GM23338 (cell line): Measurements from ENCODE around the gene SPINK14. TPM values are rescaled to one million over a fixed set of nuclear protein-coding genes. Genes with fewer than 3 reads are reported as not detected.

Experiments
- ATAC-seq: fragments of 200-7000 bp; cut with Tn5 transposase; 3 replicates; pipeline ENCODE4 v1.9.1; 2020
- DNase-seq: peaks from one replicate; pipeline ENCODE4 v3.0.0-alpha.2; 2015; ENCODE audit warnings: low spot score
- H2AFZ ChIP-seq: fragments of 200-600 bp; sonication (generic); 2 replicates; pipeline ENCODE4 v1.8.0; 2016; ENCODE audit warnings: antibody characterized with exemption, mild to moderate bottlenecking, moderate library complexity
- H3F3A ChIP-seq: fragments of 200-600 bp; sonication (generic); replicated peaks from 2 replicates; pipeline ENCODE4 v1.8.0; 2017; ENCODE audit warnings: antibody characterized with exemption, mixed run types, low read depth
- H3K27ac ChIP-seq: fragments of 200-600 bp; sonication (generic); 2 replicates; pipeline ENCODE4 v1.6.1; 2016; ENCODE audit warnings: low read depth
- H3K27me3 ChIP-seq: fragments of 200-600 bp; sonication (generic); 2 replicates; pipeline ENCODE4 v1.8.0; 2016; ENCODE audit warnings: mild to moderate bottlenecking, mixed run types, moderate library complexity; ENCODE audit not compliant: insufficient read depth
- H3K36me3 ChIP-seq: fragments of 200-600 bp; sonication (generic); 2 replicates; pipeline ENCODE4 v1.8.0; 2016; ENCODE audit warnings: mild to moderate bottlenecking; ENCODE audit not compliant: insufficient read depth
- H3K4me1 ChIP-seq: fragments of 200-600 bp; sonication (generic); 2 replicates; pipeline ENCODE4 v1.8.0; 2016; ENCODE audit warnings: mild to moderate bottlenecking, moderate library complexity; ENCODE audit not compliant: insufficient read depth
- H3K4me2 ChIP-seq: fragments of 200-600 bp; sonication (generic); 2 replicates; pipeline ENCODE4 v1.7.1; 2017; ENCODE audit warnings: mixed run types
- H3K4me3 ChIP-seq: fragments of 200-600 bp; sonication (generic); 2 replicates; pipeline ENCODE4 v1.6.1; 2016; ENCODE audit warnings: mixed run types
- H3K79me2 ChIP-seq: fragments of 200-600 bp; sonication (generic); replicated peaks from 2 replicates; pipeline ENCODE4 v1.8.0; 2017; ENCODE audit warnings: mild to moderate bottlenecking; ENCODE audit not compliant: insufficient read depth
- H3K9me2 ChIP-seq: fragments of 200-600 bp; sonication (generic); 2 replicates; pipeline ENCODE4 v1.8.0; 2017; ENCODE audit not compliant: insufficient read depth
- H4K20me1 ChIP-seq: fragments of 200-600 bp; sonication (generic); replicated peaks from 2 replicates; pipeline ENCODE4 v1.8.0; 2017; ENCODE audit warnings: mild to moderate bottlenecking; ENCODE audit not compliant: insufficient read depth
- H3K27ac Mint-ChIP-seq: 2 replicates; pipeline ENCODE4 v1.8.0; 2020; ENCODE audit warnings: inconsistent platforms, mild to moderate bottlenecking, moderate library complexity, mixed read lengths
- H3K27me3 Mint-ChIP-seq: 3 replicates; pipeline ENCODE4 v1.8.0; 2022; ENCODE audit warnings: low read depth, mild to moderate bottlenecking, moderate library complexity, mixed read lengths, inconsistent platforms; ENCODE audit not compliant: insufficient read depth, poor library complexity
- H3K36me3 Mint-ChIP-seq: 3 replicates; pipeline ENCODE4 v1.8.0; 2021; ENCODE audit warnings: low read depth, mild to moderate bottlenecking, inconsistent platforms, moderate library complexity, mixed read lengths
- H3K4me1 Mint-ChIP-seq: 3 replicates; pipeline ENCODE4 v1.8.0; 2020; ENCODE audit warnings: mild to moderate bottlenecking, inconsistent platforms, mixed read lengths
- H3K4me3 Mint-ChIP-seq: 3 replicates; pipeline ENCODE4 v1.8.0; 2021; ENCODE audit warnings: moderate library complexity, mild to moderate bottlenecking, inconsistent platforms, mixed read lengths
- H3K9me3 Mint-ChIP-seq: 3 replicates; pipeline ENCODE4 v1.8.0; 2020; ENCODE audit warnings: moderate library complexity, mild to moderate bottlenecking, inconsistent platforms, mixed read lengths
- CREB1 ChIP-seq: fragments of 250-450 bp; sonication (Bioruptor Pico); IDR thresholded peaks from 2 replicates; pipeline ENCODE4 v1.5.0; 2020; ENCODE audit warnings: low read depth, mild to moderate bottlenecking, moderate library complexity
- EZH2phosphoT487 ChIP-seq: fragments of 200-600 bp; sonication (generic); IDR thresholded peaks from one replicate; pipeline ENCODE4 v1.8.1; 2018; ENCODE audit warnings: antibody characterized with exemption; ENCODE audit not compliant: unreplicated experiment
- NANOG ChIP-seq: IDR thresholded peaks from 2 replicates; pipeline ENCODE4 v1.6.1; 2016; ENCODE audit warnings: antibody characterized with exemption, borderline replicate concordance
- POLR2AphosphoS5 ChIP-seq: IDR thresholded peaks from 2 replicates; pipeline ENCODE4 v1.6.1; 2016; ENCODE audit warnings: antibody characterized with exemption, low read depth
- ZNF114 ChIP-seq: fragments of 250-450 bp; sonication (Bioruptor Pico); IDR thresholded peaks from 2 replicates; pipeline ENCODE4 v1.5.0; 2020; ENCODE audit warnings: mild to moderate bottlenecking, moderate library complexity
- polyA plus RNA-seq: library from polyadenylated mRNA; unstranded; fragments of >200 nt; fragmentation: Nextera tagmentation; extraction: Ambion mirVana; gene quantifications from 2 replicates; pipeline ENCODE4 v1.2.1, GENCODE V29; 2016
- total RNA-seq: library from RNA; depleted of rRNA; stranded (reverse); fragments of >200 nt; shearing (Covaris generic); gene quantifications from 2 replicates; pipeline ENCODE4 v1.2.3, GENCODE V29; 2014
- TF ChIP-seq, protein P1 (sequence below): fragments of 250-450 bp; sonication (Bioruptor Pico); IDR thresholded peaks from 2 replicates; pipeline ENCODE4 v1.5.0; 2020; ENCODE audit warnings: mild to moderate bottlenecking, moderate library complexity
- TF ChIP-seq, protein P2 (sequence below): IDR thresholded peaks from one replicate; pipeline ENCODE4 v1.6.1; 2018; ENCODE audit warnings: antibody characterized with exemption; ENCODE audit not compliant: unreplicated experiment

The SPINK14 gene
- total and polyA plus RNA-seq, 2 experiments from 2014 or later = not detected

- TF ChIP-seq, protein P1, sequence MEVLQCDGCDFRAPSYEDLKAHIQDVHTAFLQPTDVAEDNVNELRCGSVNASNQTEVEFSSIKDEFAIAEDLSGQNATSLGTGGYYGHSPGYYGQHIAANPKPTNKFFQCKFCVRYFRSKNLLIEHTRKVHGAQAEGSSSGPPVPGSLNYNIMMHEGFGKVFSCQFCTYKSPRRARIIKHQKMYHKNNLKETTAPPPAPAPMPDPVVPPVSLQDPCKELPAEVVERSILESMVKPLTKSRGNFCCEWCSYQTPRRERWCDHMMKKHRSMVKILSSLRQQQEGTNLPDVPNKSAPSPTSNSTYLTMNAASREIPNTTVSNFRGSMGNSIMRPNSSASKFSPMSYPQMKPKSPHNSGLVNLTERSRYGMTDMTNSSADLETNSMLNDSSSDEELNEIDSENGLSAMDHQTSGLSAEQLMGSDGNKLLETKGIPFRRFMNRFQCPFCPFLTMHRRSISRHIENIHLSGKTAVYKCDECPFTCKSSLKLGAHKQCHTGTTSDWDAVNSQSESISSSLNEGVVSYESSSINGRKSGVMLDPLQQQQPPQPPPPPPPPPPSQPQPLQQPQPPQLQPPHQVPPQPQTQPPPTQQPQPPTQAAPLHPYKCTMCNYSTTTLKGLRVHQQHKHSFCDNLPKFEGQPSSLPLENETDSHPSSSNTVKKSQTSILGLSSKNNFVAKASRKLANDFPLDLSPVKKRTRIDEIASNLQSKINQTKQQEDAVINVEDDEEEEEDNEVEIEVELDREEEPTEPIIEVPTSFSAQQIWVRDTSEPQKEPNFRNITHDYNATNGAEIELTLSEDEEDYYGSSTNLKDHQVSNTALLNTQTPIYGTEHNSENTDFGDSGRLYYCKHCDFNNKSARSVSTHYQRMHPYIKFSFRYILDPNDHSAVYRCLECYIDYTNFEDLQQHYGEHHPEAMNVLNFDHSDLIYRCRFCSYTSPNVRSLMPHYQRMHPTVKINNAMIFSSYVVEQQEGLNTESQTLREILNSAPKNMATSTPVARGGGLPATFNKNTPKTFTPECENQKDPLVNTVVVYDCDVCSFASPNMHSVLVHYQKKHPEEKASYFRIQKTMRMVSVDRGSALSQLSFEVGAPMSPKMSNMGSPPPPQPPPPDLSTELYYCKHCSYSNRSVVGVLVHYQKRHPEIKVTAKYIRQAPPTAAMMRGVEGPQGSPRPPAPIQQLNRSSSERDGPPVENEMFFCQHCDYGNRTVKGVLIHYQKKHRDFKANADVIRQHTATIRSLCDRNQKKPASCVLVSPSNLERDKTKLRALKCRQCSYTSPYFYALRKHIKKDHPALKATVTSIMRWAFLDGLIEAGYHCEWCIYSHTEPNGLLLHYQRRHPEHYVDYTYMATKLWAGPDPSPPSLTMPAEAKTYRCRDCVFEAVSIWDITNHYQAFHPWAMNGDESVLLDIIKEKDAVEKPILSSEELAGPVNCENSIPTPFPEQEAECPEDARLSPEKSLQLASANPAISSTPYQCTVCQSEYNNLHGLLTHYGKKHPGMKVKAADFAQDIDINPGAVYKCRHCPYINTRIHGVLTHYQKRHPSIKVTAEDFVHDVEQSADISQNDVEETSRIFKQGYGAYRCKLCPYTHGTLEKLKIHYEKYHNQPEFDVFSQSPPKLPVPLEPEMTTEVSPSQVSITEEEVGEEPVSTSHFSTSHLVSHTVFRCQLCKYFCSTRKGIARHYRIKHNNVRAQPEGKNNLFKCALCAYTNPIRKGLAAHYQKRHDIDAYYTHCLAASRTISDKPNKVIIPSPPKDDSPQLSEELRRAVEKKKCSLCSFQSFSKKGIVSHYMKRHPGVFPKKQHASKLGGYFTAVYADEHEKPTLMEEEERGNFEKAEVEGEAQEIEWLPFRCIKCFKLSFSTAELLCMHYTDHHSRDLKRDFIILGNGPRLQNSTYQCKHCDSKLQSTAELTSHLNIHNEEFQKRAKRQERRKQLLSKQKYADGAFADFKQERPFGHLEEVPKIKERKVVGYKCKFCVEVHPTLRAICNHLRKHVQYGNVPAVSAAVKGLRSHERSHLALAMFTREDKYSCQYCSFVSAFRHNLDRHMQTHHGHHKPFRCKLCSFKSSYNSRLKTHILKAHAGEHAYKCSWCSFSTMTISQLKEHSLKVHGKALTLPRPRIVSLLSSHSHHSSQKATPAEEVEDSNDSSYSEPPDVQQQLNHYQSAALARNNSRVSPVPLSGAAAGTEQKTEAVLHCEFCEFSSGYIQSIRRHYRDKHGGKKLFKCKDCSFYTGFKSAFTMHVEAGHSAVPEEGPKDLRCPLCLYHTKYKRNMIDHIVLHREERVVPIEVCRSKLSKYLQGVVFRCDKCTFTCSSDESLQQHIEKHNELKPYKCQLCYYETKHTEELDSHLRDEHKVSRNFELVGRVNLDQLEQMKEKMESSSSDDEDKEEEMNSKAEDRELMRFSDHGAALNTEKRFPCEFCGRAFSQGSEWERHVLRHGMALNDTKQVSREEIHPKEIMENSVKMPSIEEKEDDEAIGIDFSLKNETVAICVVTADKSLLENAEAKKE (CRISPR knock-in tag) = no peak
- TF ChIP-seq POLR2AphosphoS5 = no peak
- no peak for TF ChIP-seq NANOG
- TF ChIP-seq EZH2phosphoT487 = no peak
- no peak for TF ChIP-seq ZNF114
- no peak for TF ChIP-seq CREB1 (CRISPR knock-in tag)
Observed at GRCh38 chr5:148214665-148215185, 46.4 kb downstream of the SPINK14 start (continued).

GRCh38 chr5:148221508-148221907 is 53.2 kb downstream of the SPINK14 start:
- Histone ChIP-seq H3K4me2 (no peak overlapping the region), H3K27me3 (no peaks in the 10 kb centered on the region), H2AFZ (no peak overlapping the region), H3K79me2 (no peaks in the 10 kb centered on the region), H3K4me1 (no peaks in the 10 kb centered on the region), H3K9me2 (0 out of 2 replicates have a peak, but pooled peaks cover 6% of the 10 kb centered on the region), H4K20me1 (no peaks in the 10 kb centered on the region), H3K27ac (no peak overlapping the region), H3K4me3 (no peak overlapping the region), H3F3A (no peaks in the 10 kb centered on the region), H3K36me3 (no peaks in the 10 kb centered on the region)
- Mint-ChIP-seq H3K4me1 (no peaks in the 10 kb centered on the region), H3K9me3 (no peaks in the 10 kb centered on the region), H3K27me3 (no peaks in the 10 kb centered on the region), H3K4me3 (no peak overlapping the region), H3K27ac (no peak overlapping the region; the same call in 1 of the 2 replicates), H3K36me3 (no peaks in the 10 kb centered on the region)
- ATAC-seq (peak; percentile 62), DNase-seq (peak; percentile 7)
- no peak for TF ChIP-seq CREB1 (CRISPR knock-in tag)
- TF ChIP-seq, protein P2, sequence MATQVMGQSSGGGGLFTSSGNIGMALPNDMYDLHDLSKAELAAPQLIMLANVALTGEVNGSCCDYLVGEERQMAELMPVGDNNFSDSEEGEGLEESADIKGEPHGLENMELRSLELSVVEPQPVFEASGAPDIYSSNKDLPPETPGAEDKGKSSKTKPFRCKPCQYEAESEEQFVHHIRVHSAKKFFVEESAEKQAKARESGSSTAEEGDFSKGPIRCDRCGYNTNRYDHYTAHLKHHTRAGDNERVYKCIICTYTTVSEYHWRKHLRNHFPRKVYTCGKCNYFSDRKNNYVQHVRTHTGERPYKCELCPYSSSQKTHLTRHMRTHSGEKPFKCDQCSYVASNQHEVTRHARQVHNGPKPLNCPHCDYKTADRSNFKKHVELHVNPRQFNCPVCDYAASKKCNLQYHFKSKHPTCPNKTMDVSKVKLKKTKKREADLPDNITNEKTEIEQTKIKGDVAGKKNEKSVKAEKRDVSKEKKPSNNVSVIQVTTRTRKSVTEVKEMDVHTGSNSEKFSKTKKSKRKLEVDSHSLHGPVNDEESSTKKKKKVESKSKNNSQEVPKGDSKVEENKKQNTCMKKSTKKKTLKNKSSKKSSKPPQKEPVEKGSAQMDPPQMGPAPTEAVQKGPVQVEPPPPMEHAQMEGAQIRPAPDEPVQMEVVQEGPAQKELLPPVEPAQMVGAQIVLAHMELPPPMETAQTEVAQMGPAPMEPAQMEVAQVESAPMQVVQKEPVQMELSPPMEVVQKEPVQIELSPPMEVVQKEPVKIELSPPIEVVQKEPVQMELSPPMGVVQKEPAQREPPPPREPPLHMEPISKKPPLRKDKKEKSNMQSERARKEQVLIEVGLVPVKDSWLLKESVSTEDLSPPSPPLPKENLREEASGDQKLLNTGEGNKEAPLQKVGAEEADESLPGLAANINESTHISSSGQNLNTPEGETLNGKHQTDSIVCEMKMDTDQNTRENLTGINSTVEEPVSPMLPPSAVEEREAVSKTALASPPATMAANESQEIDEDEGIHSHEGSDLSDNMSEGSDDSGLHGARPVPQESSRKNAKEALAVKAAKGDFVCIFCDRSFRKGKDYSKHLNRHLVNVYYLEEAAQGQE = no peak
